HG02970 (cell line): Measurements from ENCODE around the gene MFSD8.
"Not testable (repeated sequence)": the region's sequence is repeated elsewhere in the genome, so short reads cannot be mapped to it uniquely, and the experiment has no call there.

Experiments
- ATAC-seq: cut with Tn5 transposase; IDR thresholded peaks from one replicate; pipeline ENCODE4 v1.9.1; 2021; ENCODE audit warnings: mild to moderate bottlenecking, moderate library complexity, moderate number of reproducible peaks; ENCODE audit not compliant: unreplicated experiment, low FRiP score

MFSD8 gene

DNA sequence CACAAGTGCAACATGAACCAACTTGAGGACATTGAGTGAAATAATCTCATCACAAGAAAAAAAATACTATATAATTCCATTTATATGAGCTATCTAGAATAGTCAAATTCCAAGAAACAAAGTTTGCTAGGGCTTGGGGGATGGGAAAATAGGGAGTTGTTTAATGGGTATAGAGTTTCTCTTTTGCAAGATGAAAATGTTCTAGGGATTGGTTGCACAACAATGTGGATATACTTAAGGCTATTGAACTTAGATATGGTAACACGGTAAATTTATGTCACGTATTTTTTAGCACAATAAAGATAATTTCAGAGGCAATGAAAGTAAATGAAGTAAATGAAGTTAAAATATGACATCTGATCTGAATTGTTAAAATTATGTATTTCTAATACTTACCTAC, 7.9 kb downstream of the MFSD8 start:
- no peak for ATAC-seq

DNA sequence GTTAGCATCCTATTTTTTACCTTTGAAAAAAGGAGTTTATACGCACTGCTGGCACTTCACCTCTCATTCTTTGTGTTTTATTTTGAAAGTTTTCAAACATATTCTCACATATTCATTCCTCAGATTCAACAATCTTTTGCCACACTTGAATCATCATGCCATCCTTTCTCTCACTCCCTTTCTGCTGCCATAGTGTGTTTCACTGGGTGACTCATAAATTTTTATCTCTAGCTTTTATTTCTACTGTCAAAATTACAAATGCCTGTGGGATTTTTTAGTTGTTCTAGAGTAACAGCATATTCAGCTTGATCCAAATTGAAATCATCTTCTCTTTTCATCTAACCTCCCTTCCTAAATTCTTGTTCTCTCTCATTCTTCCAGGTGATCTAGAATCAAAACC, 28.0 kb downstream of the MFSD8 start:
- no peak for ATAC-seq

DNA sequence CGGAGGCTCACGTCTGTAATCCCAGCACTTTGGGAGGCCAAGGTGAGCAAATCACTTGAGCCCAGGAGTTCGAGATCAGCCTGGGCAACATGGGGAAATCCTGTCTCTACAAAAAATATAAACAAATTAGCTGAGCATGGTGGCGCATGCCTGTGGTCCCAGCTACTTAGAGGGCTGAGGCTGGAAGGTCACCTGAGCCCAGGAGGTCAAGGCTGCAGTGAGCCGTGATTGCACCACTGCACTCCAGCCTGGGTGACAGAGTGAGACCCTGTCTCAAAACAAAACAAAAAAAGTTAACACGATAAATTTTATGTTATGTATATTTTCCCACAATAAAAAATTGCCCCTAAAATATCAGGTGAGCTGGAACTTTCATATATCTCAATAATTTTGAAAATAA, 33.1 kb downstream of the MFSD8 start:
- ATAC-seq, result not testable (repeated sequence)

DNA sequence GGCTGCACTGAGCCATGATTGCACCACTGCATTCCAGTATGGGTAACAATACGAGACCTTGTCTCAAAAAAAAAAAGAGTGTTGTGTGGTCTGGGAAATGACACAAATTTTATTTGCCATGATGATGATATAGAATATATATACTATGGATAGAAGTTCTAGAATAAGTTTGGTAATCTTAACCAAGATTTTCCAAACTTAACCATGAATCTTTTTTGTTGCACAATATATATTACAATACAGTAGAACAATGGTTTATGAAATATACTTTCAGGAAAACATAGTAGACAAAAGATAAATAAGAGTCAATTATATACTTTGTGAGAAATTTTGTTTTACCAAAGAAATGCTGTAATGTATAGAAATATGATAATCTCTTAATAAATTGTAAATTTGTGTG, 34.8 kb downstream of the MFSD8 start:
- ATAC-seq, result no peak

DNA sequence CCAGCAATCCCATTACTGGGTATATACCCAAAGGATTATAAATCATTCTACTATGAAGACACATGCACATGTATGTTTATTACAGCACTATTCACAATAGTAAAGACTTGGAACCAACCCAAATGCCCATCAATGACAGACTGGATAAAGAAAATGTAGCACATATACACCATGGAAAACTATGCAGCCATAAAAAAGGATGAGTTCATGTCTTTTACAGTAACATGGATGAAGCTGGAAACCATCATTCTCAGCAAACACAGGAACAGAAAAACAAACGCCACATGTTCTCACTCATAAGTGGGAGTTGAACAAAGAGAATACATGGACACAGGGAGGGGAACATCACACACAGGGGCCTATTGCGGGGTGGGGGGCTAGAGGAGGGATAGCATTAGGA, 39.3 kb downstream of the MFSD8 start:
- ATAC-seq, result not testable (repeated sequence)

DNA sequence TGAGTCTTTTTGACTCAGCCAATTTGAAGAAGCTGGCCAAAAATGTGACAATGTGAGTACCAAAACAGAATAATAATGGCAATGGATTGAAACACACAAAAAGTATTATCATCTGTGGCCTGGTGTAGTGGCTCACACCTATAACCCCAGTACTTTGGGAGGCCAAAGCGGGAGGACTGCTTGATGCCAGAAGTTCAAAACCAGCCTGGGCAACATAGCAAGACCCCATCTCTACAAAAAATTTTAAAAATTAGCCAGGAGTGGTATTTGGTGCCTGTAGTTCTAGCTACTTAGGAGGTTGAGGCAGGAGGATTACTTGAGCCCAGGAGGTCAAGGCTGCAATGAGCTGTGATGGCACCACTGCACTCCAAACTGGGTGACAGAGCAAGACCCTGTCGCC, 42.7 kb downstream of the MFSD8 start:
- ATAC-seq, result no peak

DNA sequence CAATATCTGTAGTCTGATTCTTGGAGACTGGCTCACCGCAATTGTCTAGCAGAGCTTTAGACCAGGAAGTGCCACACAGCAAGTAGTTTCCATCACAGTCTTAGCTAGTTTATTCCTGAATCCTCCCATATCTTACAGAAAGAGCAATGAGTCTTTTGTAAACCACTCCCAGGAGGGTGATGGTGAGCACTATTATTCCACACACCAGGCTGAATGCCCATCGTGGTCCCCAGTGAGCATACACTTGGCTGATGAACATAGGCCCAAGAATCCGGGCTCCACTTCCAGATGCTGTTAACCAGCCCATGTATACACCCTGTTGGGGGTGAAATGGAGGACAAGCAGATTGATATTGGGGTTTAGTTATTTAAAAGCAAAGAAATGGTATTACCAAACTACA, 44.5 kb downstream of the MFSD8 start:
- no peak for ATAC-seq

DNA sequence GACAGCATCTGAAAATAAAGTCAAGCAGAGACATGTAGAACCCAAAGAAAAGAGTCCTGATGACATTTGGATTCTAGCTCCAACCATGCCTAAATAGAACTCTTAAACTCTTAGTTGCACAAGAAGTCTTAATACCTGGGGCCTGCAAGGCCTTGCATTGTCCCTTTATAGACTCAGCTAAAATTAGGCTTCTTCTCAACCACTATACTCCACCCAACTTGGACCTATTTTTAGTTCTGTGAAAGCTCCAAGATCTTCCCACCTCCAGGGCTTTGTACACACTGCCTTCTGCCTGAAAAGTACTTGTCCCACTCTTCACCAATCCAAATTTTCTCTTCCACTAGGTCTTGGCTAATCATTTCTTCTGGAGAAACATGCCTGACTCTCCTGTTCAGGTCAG, 47.8 kb downstream of the MFSD8 start:
- no peak for ATAC-seq

DNA sequence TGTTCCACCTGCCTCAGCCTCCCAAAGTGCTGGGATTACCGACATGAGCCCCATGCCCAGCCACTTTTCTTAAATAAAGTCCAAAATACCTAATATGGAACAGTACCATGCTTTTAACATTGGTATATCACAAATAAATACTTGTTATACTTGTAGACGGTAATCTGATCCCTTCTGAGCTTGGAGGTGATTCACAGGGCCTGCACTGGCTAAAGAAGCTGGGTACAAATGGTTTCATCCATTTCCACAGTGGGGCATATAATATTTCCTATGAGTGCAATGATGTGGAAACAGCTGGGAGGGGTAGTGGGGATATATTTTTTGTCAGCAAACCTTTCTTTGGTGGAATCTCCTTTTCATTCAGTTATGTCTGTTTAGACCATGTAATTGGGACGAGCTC, 48.5 kb downstream of the MFSD8 start:
- no peak for ATAC-seq

DNA sequence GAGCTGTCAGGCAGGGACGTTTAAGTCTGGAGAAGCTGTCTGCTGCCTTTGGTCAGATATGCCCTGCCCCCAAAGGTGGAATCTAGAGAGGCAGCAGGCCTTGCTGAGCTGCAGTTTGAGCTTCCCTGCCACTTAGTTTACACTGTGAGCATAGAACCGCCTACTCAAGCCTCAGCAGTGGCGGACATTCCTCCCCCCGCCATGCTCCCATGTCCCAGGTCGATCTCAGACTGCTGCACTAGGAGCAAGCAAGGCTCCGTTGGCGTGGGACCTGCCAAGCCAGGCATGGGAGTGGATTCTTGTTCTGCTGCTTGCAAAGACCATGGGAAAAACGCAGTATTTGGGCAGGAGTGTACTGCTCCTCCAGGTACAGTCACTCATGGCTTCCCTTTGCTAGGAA, 59.9 kb downstream of the MFSD8 start:
- no peak for ATAC-seq

DNA sequence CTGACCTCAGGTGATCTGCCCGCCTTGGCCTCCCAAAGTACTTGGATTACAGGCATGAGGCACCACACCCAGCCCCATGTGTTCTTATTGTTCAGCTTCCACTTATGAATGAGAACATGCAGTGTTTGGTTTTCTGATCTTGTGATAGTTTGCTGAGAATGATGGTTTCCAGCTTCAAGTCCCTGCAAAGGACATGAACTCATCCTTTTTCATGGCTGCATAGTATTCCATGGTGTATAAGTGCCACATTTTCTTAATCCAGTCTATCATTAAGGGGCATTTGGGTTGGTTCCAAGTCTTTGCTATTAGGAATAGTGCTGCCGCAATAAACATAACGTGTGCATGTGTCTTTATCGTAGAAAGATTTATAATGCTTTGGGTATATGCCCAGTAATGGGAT, 65.3 kb downstream of the MFSD8 start:
- ATAC-seq, result not testable (repeated sequence)

DNA sequence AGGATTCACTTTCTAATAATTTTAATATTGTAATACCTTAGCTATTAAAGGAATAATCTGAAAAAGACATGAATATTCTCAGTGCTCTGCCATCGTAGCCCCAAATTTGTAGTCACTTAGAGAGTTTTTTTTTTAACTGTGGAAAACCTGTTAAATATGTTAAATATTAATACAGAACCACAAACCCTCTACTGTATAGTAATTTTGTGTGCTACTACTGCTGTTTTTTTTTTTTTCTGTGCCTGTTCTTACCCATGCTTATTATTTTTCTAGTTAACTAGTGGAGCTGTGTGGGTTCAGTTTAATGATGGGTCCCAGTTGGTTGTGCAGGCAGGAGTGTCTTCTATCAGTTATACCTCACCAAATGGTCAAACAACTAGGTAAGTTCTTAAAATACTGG, 68.4 kb downstream of the MFSD8 start:
- ATAC-seq, result no peak

DNA sequence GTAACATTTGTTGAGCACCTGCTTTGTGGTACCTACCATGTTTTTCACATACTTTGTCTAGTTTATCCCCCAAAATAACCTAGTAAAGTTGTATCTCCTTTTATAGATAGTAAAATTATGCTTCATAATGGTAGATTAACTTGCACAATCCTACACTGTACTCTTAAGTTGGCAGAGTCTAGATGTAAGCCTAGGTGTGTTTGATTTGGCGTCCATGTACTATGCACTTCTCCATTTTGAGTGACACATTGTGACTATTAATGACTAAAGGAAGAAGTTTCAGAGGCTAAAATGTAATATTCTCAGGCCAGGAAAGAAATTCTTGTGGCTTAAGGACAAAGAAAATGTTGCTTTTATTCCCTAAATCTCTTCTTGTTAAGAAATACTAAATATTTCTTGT, 68.9 kb downstream of the MFSD8 start:
- ATAC-seq, result no peak

DNA sequence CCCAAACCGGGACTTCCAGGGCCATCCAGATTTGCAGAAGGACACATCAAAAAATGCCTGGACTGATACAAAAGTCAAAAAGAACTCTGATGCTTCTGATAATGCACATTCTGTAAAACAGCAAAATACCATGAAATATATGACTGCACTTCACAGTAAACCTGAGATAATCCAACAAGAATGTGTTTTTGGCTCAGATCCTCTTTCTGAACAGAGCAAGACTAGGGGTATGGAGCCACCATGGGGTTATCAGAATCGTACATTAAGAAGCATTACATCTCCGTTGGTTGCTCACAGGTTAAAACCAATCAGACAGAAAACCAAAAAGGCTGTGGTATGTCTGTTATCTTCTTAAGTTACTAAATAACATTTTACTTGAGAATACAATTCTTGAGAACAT, 75.1 kb downstream of the MFSD8 start:
- ATAC-seq, result no peak

DNA sequence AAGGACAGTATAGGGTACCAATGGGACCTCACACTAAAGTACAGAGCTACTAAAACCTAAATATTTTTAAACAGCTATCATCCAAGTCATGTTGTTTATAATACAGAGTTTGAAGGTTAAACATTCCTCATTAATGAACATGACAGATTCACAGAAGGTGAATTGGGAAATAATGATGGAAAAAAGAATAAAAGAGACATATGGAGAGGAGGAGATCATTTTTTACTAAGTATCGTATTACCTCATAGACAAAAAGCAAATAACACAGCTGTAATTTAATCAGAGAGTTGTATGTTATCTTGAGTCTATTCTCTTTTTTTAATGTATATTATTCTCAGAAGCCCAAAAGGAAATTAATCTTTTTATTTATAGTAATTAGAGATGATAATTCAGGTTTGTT, 76.4 kb downstream of the MFSD8 start:
- ATAC-seq, result no peak

DNA sequence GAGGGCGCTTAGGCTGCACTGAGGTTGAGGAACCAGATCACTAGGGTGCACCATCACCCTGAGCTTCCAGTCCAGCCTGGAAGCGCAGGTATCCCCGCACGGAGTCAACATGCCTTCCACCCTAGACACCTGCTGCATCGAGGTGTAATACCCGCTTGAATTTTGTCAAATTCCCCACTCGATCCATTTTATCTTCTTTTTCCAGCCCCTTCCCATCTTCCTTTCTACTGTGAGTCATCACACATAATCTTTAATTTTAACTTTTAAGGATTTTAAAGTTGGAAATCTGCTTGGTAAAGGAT, 83.5 kb downstream of the MFSD8 start:
- no peak for ATAC-seq

DNA sequence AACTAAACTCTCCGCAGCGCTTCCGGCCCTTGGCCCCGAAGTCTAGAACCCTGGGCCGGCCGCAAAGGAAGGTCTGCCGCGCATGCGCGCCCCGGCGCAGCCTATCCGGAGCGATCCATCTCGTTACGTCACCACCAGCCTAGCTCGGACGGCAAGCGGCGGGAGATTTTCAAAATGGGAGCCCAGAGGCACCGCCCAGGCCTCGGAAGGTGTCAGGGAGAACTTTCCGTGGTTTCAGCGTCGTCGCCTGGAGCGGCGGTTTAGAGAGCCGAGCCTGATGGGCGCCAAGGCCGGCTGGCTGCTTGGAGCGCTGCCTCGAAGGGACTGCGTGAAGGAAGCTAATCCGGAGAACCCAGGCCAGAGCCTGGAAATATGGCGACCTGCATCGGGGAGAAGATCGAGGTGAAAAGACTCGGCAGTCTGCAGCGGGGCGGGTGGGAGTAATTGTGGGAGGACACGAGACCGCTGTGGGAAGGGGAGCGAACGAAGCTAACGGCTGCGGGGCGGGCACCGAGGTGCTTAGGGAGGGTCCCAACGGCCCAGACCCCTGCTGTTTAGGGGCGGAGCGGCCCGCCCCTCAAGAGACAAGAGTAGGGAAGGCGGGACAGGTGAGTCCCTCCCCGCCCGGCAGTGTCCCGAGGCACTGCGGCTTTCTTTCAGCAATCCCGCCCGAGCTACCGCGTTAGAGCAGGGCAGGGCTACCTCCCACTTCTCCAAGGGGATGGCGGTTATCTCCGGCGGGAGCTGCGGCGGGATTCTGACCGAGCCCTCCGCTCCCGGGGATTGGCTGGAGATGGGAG, 84.0 kb downstream of the MFSD8 start, which contains the start of gene PLK4:
Gene PLK4 (plus strand): TSS at position 131 of the 800 bp plus-strand sequence. CDS start 242 bp downstream, at position 373.
- peak; percentile 98 for ATAC-seq

DNA sequence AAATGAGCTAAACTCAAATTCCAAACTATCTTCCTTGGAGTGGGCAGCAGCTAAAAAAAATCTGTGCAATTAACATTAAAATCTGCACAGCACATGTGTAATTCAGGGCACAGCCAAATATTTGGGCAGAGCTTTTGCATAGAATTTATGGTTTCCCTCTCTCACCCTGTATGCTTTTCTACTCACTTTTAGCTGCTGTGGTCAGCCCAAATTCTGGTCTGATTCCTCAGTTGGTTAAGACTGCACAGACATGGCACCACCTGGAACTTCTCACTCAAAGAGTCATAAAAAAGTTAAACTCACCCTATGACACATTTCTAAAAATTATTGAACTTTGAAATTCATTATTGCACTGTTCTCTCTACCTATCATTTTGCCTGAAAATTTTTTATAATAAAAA, 89.2 kb downstream of the MFSD8 start:
- ATAC-seq, result no peak

DNA sequence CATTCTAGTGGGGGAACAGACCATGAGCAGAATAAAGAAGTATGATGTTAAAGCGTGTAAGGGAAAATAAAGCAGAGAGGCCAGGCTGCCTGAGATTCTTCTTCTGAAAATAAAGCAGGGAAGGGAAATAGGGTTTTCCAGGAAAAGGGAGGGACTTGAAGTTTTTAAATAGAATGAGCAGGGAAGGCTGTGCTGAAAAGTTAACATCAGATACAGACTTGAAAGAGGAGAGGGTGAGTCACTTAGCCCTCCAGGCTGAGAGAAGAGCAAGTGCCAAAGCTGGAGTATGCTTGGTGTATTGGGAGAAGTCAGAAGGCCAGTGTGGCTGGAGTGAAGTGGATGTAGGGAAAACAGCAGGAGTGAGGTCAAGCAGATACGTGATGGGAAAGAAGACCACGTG, 94.3 kb downstream of the MFSD8 start:
- ATAC-seq, result no peak

DNA sequence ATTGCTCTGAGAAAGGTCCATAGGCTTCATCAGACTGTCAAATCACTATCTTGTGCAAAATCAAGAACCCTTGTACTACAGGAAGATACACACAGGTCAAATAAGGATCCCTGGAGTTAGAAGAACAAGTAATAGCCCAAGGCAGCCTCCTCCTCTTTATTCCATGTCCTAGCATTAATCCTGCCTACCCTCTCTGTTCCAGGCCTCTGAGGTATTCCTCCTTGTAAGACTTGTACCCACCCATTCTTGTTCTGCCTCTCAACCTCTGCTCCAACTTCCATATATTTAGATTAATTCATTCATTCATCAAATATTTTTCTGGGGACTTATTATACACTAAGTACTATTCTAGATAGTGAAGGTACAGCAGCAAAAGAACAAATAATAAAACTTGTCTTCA, 94.7 kb downstream of the MFSD8 start:
- ATAC-seq, result no peak

DNA sequence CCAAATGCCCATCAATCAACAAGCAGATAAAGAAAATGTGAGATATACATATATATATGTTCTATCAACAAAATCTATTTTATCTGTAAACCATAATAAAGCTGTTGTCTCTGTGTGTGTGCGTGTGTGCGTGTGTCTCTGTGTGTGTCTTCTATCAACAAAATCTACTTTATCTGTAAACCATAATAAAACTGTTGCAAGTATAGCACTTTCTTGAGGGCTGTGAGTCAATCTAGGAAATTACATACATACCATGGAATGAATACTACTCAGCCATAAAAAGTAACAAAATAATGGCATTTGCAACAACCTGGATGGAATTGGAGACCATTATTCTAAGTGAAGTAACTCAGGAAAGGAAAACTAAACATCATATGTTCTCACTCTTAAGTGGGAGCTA, 96.8 kb downstream of the MFSD8 start:
- no peak for ATAC-seq
